GM12875 (cell line): Measurements from ENCODE around the gene BMP7.

Source experiments
- H3K4me3 ChIP-seq: one replicate; pipeline ENCODE4 v1.5.1; 2011; ENCODE audit warnings: low read depth, low read length, control low read depth
- TF ChIP-seq, protein P1 (sequence below): IDR thresholded peaks from 2 replicates; pipeline ENCODE4 v1.5.1; 2011; ENCODE audit warnings: low read depth, mild to moderate bottlenecking, control low read depth, inconsistent platforms, low read length, moderate library complexity, borderline replicate concordance; ENCODE audit not compliant: insufficient read depth

BMP7 gene

GRCh38 chr20:57234556-57235251 lies 31.7 kb downstream of the BMP7 start:
- TF ChIP-seq, protein P1, sequence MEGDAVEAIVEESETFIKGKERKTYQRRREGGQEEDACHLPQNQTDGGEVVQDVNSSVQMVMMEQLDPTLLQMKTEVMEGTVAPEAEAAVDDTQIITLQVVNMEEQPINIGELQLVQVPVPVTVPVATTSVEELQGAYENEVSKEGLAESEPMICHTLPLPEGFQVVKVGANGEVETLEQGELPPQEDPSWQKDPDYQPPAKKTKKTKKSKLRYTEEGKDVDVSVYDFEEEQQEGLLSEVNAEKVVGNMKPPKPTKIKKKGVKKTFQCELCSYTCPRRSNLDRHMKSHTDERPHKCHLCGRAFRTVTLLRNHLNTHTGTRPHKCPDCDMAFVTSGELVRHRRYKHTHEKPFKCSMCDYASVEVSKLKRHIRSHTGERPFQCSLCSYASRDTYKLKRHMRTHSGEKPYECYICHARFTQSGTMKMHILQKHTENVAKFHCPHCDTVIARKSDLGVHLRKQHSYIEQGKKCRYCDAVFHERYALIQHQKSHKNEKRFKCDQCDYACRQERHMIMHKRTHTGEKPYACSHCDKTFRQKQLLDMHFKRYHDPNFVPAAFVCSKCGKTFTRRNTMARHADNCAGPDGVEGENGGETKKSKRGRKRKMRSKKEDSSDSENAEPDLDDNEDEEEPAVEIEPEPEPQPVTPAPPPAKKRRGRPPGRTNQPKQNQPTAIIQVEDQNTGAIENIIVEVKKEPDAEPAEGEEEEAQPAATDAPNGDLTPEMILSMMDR, result no peak
- H3K4me3 ChIP-seq, result no peak overlapping the region

- TF ChIP-seq, protein P1, result no peak
- H3K4me3 ChIP-seq, result no peak overlapping the region
Observed at GRCh38 chr20:57231951-57232428, 34.5 kb downstream of the BMP7 start.

GRCh38 chr20:57231161-57231560 lies 35.3 kb downstream of the BMP7 start:
- TF ChIP-seq, protein P1, result no peak
- no peak overlapping the region for H3K4me3 ChIP-seq

GRCh38 chr20:57230247-57230646 lies 36.2 kb downstream of the BMP7 start:
- H3K4me3 ChIP-seq, result no peak overlapping the region
- TF ChIP-seq, protein P1, result no peak

- TF ChIP-seq, protein P1, result no peak
- no peak overlapping the region for H3K4me3 ChIP-seq
Observed at GRCh38 chr20:57229490-57229889, 37.0 kb downstream of the BMP7 start.

DNA sequence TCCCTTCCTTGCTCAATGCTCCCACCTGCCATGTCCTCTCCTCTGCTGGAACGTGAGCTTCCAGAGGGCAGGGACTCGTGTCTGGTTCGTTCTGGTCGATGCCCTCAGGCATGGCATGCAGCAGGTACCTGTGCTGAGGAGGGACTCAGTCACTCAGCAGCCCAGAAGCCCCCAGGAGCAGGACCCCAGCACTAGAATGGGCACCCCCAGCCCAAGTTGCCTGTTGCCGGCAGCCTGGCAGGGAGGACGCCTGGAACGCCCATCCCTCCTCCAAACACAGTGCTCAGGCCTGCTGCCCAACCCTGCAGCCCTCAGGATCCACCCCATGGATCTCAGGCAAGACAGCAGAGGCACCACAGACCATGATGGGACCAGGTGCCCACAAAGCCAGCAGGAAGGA lies 40.6 kb downstream of the BMP7 start:
- TF ChIP-seq, protein P1, result no peak
- H3K4me3 ChIP-seq, result no peak overlapping the region

GRCh38 chr20:57225197-57225733 lies 41.2 kb downstream of the BMP7 start:
- TF ChIP-seq, protein P1, result no peak
- H3K4me3 ChIP-seq, result no peak overlapping the region
